HG02759 (cell line): ENCODE measurements around the gene SLC2A1.

Experiments
- ATAC-seq: cut with Tn5 transposase; IDR thresholded peaks from one replicate; pipeline ENCODE4 v1.9.1; 2021; ENCODE audit warnings: mild to moderate bottlenecking, moderate library complexity; ENCODE audit not compliant: unreplicated experiment

SLC2A1 gene

DNA sequence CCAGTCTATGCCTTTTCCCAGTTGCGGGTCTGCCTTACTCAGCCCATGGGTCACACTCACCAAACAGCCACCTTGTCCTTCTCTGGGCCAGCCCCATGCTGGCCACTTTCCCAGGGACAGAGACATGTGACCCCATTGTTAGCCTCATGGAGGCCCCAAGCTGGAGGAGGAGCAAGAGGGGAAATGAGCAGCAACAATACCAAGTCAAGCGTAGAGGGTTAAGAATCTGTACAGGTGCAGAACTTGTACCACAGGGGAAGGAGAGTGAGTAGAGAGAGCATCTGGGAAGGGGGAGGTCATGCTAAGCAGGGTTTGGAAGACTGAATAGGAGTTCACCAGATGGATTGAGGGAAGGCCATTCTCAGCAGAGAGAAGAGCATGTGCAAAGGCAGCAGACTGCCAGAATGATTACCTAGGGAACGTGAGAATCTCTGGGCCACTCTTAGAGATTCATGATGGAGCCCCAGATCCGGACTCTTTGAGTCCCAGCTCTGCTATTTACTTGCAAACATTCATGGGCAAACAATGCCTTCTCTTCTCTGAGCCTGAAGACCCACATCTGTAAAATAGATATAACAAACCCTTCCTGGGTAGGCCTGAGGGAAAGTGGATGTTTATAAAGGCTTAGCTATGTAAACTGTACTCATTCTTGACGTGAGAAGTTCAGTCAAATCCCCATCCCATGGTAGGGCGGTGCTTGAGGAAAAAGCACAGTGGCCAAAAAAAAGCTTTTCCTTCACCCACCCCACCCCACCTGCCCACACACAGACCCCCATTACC, 2.8 kb upstream of the SLC2A1 start:
- ATAC-seq = no peak

DNA sequence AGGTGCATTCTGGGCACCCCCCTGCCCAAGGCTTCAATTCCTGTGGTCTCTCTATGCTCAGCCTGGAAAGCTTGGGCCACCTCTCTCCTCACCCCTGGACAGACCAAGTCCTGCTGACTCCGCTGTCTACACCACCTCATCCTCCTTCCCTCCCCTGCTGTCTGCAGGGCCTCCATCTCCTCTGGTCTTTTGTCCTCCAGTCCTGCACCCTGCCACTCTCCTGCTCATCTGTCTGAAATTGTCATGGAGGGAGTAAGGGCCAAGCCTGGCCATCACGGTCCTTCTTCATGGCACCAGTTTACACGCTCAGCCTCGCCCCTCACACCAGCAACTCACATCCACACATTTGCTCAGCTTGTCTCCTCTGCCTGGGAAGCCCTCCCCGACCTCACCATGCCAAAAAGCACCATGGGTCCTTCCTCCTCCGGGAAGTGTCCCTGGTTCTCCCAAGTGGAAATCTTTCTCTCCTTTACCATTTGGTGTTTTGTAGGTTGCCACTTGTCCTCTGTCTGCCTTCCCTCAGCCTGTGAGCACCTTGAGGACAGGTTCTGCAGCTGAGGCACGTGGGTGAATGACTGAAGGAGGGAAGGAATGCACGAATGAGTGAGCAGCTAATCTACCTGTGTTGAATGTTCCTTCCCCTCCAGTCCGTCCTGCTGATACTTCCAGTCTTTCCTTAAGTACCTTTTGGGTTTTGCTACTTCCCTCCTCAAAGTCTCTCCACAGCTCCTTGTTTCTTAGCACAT, 2.1 kb upstream of the SLC2A1 start:
- ATAC-seq = no peak

DNA sequence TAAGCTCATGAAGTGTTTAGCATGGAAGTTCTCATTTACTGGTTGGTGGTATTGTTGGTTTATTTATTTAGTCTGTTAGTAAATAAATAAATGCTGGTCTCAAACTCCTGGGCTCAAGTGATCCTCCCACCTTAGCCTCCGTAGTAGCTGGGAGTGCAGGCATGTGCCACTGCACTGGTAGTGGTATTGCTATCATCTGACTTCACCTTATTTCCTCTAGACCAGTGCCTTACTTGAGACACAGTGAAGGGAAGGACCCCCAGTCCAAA, 1.4 kb upstream of the SLC2A1 start:
- ATAC-seq = no peak

DNA sequence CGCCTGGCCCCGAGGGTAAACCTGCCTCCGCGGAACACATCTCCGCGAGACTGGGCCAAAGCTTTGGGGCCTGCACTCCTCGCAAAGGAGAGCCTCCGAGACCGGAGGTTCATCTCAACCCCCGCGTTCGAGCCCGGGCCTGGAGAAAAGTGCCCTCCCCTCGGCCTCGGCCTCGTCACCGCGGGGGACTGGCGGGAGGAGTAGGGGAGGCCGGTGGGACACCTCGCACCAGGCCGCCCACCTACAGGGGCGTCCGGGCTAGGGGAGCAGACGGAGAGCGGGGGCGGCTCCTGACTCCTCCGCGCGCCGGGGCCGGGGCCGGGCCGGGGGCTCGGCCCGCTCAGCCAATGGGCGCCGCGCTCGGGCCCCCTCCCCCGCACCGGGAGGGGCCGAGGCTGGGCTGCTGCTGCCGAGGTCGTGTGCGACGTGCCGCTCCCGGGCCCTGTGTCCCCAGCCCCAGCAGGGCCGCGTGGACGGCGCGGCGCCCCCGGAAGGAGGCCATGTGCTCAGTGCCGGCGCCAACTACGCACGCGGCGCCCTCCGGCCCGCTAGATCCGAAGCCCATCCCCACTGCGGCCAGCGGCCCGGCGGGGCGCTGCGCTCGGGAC, 684 bp downstream of the SLC2A1 start:
- ATAC-seq = peak; percentile 68

DNA sequence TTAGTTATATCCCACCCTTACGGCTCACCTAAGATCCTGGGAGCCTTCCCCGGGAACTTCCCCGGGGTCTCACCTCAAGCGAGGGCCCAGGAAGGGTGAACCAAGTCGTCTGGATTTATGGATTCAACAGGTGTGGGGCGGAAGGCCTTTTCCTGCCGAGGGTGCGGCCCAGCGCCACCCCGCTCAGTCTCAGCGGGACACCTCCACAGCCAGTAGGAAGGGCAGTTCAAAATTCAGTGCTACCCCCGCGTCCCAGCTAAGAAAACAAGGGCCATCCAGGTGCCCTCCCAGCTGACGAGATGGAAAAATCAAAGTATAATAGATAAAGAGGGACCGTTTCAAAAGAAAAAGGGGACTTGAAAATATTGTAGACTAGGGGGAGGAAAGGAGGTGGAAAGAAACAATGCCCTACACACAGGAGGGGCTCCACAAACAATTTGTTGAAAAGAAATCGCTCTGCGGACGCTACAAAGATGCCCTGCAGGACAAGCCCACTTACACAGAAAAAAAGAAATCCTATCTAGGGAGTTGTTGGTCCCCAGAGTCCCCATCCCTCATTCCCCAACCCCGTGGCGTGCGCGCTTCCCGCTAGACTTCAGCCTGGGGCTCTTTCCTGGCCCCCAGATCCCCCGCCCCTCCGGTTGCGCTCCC, 1.3 kb downstream of the SLC2A1 start:
- no peak for ATAC-seq

DNA sequence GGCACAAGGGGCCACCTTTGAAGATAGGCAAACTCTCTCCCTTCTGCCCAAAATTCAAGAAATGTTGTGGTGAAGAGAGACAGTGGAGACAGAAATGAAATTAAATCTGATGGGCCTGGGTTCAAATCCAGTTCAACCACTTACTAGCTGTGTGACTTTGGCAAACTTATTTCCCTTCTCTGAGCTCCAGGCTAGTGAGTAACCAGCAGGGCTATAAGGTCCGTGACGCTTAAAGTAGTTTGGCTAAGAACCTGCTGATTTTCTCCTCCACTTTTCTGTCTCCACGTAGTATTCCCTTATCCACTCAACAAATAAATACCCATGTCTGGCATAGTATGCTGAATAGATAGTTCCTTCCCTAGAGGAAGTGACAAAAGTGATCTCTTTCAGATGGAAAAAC, 1.9 kb downstream of the SLC2A1 start:
- no peak for ATAC-seq

DNA sequence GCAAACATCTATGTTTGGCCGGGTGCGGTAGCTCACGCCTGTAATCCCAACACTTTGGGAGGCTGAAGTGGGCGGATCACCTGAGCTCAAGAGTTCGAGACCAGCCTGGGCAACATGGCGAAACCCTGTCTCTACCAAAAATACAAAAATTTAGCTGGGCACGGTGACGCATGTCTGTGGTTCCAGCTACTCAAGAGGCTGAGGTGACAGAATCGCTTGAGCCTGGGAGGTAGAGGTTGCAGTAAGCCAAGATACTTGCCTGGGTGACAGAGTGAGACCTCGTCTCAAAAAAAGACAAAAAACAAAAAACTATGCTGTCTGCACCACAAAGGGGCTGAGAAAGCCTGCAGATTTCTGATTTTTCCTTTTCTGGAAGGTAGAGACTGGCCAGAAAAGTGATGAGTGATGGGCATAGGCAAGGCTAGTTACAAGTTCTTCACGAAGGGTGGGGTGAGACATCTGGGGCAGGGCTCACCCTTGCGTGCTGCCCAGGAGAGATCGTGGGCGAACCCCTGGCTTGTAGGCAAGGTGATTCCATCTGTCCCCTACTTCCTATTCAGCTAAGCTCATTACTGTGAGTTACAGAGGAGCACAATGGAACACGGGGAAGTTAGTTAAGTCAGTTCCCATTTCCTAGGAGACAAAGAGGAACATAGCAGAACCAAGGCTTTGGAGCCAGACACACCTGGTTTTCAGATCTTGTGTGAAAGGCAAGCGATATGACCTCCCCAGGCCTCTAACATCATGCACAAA, 3.2 kb downstream of the SLC2A1 start:
- ATAC-seq = no peak

DNA sequence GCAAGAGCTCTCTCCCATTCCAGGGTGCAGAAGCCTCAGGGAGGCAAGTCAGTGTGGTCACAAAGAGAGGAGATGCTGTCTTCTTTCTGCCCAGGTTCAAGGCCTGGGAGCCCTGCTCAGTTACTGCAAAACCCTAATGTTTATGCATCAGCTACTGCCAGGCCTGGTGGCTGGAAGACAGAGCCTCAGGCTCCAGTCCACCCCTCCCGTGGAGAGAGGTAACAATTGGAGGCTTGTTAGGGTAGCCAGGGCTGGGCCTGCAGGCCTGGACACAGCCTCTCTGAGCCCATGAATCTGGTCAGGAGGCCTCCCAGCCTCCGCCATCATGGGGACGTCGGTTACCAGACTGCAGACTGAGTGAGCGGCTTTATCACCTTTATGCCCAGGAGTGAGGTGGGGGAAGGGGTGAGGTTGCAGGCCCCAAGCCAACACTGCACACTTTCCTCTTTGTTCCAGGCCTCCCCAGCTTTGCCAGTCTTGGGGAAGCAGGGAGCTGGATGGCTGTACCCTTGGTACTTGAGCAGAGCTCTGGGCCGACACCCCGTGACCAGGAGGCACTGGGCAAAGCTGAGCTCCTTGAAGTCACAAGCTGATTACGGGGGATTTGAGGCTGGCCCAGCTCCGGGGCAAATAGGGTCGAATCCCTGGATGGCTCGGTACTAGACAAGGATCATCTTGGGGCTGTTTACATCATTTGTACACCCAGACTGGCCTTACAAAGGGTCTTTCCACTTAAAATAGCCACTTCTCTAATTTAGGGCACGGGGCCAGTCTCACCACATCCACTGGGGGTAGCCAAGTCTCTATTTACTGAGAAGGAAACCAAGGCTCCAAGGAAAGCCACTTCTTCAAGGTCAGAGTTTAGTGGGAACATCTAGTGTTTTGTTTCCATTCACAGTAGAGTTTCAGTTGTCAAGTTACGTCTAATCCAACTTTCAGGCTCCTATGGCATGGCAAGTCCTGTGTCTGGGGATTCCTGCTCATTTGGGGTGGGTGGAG, 5.2 kb downstream of the SLC2A1 start:
- ATAC-seq = no peak

DNA sequence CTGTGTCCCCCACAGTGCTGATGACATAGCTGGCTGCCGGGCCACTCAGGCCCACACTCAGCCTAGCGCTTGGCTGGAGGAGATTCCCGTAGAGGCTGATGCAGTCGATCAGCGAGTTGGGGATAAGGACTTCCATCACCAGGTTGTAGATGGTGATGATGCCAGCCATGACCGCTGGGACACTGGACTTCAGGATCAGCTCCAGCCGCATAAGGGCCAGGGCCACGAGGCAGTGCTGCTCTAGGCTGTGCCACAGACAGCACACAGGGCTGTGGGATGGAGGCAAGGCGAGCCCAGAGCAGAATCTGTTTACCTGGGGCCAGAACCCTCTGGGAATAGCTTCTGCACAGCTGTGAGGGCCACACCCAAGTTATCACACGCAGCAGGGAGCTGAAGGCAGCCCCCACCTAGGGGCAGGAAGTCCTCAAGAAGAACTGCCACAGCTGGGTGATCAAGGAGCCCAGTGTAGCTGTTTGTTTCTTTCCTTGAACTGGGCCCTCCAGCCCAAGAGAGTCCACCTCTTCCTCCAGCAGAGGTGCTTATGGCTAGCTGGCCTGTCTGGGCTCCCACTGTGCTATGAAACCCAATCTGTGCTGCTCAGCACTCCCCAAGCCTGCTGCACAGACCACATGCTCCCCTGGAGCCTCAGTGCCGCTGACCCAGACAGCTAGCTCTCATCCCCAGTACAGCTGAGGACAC, 6.2 kb downstream of the SLC2A1 start:
- peak; percentile 62 for ATAC-seq

DNA sequence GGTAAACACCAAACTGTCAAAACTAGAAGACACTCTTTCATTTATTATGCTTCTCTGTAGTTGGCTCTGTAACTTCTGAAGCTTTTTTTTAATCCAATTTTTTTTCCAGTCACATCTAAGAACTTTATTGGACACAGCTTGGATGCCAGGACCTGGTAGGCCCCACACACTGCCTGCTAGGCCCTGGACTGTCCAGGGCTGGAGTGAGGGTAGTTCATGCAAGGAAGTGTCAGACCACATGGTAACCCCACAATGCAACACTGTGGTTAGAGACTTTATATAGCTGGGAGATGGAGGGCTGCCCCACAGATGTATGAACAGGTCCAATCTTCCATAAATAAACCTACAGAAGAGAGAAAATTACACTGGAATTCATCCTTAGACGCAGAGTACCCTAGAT, 7.1 kb downstream of the SLC2A1 start:
- no peak for ATAC-seq

DNA sequence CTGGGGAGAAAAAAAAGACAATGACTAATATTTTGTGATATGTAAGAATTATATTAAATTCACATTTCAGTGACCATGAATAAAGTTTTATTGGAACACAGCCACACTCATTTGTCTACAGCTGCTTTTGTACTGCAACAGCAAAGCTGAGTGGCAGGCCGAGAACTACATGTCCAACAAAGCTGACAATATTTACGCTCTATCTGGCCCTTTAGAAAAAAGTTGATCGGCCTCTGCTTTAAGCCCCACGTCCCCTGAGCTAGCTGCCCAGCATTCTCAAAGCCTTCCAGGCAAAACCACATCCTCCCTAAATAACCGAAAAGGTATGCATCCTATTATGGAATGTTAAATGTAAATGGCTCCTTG, 8.6 kb downstream of the SLC2A1 start:
- ATAC-seq = no peak

DNA sequence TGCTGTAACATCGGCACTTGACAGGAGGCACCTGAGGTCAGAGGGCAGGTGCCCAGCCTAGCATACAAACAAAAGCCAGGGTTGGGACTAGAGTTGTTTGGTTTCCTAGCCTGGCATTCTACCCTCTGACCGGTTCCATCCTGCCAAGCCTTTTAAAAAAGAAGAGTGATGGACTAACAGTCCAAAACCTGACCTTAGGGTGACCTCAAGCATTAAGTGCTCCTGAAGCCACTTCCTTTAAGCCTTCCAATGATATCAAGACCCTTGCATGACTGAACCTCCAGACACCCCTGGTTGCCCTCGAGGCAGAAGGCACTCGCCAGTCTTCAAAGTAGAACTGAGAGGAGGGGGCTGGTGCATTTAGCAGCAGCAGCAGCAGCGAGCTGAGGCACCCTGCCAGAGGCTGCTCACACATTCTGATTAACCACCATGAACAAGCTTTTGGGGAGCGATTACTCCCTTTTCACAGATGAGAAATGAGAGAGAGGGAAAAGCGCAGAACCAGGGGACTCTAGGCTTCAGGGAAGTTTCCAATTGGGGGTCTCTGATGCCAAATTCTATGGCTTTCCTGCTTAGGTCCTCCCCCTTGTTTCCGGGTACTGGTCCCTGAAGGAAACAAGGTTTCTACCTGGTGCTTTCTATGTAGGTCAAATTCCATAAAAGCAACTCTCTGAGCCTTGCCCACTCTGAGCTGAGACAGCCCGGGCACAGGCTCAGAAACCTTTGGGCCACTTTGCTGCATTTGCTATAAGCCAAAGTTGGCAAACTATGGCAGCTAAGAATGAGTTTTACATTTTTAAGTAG, 9.2 kb downstream of the SLC2A1 start:
- ATAC-seq = no peak

DNA sequence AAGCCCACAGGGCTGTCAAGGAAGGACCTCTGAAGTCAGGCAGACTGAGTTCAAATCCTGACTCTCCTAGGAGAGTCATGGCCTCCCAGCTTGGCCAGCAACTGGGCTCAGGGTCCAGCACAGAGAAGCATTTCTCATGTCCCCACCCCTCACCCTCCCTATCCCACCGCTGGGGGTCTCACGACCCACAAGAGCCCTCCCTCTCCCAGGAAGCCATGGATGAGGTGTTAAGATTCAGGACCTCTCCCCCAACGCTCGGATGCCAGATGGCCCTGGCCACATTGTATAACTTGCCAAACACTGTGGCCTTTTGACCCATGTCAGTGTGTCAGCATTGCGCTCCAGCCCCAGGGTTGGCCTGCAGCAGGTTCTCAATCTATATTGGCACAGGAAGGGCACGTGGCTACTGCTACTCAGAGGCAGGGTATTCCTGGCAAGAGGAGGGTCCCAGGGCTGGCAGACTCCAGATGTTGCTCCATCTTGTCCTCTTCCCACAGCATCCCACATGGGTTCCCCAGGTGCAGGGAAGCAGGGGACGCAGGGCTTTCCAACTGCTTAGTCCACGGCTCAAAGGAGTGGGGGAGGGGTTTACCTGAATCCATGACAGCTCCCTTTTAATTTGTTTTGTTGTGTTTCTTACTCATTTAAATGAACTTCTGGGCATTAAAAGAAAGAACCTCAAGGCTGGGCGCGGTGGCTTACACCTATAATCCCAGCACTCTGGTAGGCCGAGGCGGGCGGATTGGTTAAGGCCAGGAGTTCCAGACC, 10.5 kb downstream of the SLC2A1 start:
- no peak for ATAC-seq

DNA sequence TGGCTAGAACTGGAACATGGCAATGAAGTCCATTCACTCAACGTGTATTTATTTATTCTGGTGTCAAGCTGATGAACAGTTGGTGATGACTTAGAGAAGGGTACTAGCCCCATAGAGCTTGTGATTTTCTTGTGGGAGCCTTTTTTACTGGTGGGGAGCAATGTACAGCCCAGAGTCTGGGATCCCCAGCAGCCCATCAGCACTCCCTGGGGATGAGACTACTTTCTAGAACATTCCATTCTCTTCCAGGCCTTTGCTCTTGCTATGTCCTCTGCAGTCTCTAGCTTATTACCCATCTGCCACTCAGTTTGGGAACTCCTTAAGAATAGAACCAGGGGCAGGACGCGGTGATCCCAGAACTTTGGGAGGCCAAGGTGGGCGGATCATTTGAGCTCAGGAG, 11.6 kb downstream of the SLC2A1 start:
- ATAC-seq = no peak

DNA sequence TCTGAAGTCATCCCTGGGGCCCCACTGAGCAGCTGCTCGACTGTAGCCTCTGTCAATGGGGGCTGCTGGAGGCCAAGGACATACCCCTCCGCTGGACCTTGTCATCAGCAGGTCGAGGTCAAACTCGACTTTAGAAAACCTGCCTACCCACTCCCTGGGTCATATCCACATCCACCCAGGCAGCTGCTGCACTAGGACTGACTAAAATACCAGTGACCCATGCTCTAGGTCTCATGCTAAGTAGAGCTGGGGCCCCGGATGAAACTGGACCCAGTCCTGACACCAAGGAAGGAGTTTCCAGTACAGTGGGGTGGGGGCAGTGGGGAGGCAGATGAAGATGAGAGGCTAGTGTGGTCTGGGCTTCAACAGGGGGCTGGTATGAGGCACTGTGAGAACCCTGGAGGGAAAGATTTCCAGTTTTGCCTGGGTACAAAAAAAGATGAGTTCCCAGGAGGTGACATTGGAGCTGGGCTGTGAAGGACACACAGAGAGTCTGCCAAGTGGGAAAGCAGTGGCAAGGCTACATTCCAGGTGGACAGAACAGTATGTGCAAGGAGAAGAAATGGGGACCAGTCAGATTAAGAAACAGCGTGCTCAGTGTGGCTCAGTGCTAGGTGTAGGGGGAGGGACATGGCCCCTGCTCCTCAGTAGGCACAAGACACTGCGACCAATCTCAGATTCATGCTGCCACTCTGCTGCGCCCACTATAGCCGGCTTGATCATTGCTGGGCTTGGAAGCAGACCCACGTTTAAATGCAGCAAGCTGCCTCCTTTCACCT, 12.4 kb downstream of the SLC2A1 start:
- ATAC-seq = no peak

DNA sequence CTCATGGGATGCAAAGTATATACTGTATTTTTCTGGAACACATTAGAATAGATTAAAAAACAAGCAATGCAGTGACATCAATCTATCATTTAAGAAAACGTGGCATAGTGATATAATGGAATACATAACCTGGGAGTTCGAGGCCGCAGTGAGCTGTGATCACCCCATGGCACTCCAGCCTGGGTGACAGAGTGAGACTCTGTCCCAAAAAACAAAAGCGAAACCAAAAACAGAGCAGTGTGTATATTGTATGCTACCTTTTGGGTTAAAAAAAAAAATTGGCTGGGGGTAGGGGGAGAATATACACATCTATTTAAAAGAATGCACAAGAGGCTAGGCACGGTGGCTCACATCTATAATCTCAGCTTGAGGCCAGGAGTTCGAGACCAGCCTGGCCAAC, 13.5 kb downstream of the SLC2A1 start:
- no peak for ATAC-seq
